ENCODE measurements around the gene MDC1. TPM values are rescaled to one million over a fixed set of nuclear protein-coding genes. Genes with fewer than 3 reads are reported as not detected.
"Not testable (repeated sequence)": the region's sequence is repeated elsewhere in the genome, so short reads cannot be mapped to it uniquely, and the experiment has no call there.

Gene MDC1
- total and polyA plus RNA-seq, 8 donors = 28.2 to 53.6 (median 48.8) TPM

- H3K27ac ChIP-seq = peak overlapping the region in 1 of 2 donors; percentile 10
- intact Hi-C loops (cut with DNase I) = no loop called here
These were observed 8.8 kb upstream of the MDC1 start for GRCh38 chr6:30725713-30726505.

DNA sequence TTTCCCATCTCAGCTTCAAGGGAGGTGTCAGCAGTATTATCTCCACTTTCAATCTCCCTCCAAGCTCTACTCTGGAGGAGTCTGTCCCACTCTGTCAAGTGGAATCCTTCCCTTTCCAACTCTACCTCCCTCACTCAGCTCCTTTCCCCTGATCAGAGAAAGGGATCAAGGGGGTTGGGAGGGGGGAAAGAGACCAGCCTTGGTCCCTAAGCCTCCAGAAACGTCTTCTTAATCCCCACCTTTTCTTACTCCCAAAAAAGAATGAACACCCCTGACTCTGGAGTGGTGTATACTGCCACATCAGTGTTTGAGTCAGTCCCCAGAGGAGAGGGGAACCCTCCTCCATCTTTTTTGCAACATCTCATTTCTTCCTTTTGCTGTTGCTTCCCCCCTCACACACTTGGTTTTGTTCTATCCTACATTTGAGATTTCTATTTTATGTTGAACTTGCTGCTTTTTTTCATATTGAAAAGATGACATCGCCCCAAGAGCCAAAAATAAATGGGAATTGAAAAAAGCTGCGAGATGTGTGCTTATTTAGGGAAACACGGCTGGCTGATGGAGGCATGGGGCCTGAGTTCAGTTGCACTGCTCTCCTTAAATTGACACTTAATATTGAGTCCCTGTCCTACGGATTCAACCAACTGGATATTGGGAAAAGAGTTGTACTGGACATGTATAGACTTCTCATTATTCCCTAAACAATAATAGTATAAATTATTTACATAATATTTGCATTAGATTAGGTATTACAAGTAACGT lies 8.0 kb upstream of the MDC1 start:
- peak overlapping the region in 1 of 2 donors; percentile 10 for H3K27ac ChIP-seq

More at GRCh38 chr6:30725713-30726505, 8.8 kb upstream of the MDC1 start:
- no peaks in the 10 kb centered on the region for H3K27me3 ChIP-seq
- peaks cover 12 to 64% of the 10 kb centered on the region in 2 donors for H3K4me1 ChIP-seq
- H3K4me3 ChIP-seq = no peak overlapping the region
- DNase-seq = no peak
- no peak for ATAC-seq
- peaks cover 8 to 93% of the 10 kb centered on the region in 2 donors for H3K36me3 ChIP-seq
- H3K9me3 ChIP-seq = no peaks in the 10 kb centered on the region
- TF ChIP-seq, protein P1, sequence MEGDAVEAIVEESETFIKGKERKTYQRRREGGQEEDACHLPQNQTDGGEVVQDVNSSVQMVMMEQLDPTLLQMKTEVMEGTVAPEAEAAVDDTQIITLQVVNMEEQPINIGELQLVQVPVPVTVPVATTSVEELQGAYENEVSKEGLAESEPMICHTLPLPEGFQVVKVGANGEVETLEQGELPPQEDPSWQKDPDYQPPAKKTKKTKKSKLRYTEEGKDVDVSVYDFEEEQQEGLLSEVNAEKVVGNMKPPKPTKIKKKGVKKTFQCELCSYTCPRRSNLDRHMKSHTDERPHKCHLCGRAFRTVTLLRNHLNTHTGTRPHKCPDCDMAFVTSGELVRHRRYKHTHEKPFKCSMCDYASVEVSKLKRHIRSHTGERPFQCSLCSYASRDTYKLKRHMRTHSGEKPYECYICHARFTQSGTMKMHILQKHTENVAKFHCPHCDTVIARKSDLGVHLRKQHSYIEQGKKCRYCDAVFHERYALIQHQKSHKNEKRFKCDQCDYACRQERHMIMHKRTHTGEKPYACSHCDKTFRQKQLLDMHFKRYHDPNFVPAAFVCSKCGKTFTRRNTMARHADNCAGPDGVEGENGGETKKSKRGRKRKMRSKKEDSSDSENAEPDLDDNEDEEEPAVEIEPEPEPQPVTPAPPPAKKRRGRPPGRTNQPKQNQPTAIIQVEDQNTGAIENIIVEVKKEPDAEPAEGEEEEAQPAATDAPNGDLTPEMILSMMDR (IDR thresholded peaks at IDR 0.05) = no peak

GRCh38 chr6:30723843-30724741 lies 7.0 kb upstream of the MDC1 start:
- not testable (repeated sequence) for H3K4me3 ChIP-seq, H3K27ac ChIP-seq, H3K9me3 ChIP-seq, DNase-seq, ATAC-seq, H3K27me3 ChIP-seq
- intact Hi-C loops (cut with DNase I) = loop anchor here in 1 of 2 donors (2.0 kb wide), 1 partner anchor 45 kb away; no protein-coding TSS in a partner anchor
- H3K4me1 ChIP-seq = peaks cover 15 to 58% of the 10 kb centered on the region in 2 donors
- H3K36me3 ChIP-seq = peaks cover 8 to 75% of the 10 kb centered on the region in 2 donors

More for the DNA sequence above, 8.0 kb upstream of the MDC1 start:
- H3K4me3 ChIP-seq = no peak overlapping the region
- peaks cover 8 to 85% of the 10 kb centered on the region in 2 donors for H3K36me3 ChIP-seq
- DNase-seq (no peak), ATAC-seq (no peak)
- intact Hi-C loops (cut with DNase I) = no loop called here
- peaks cover 12 to 56% of the 10 kb centered on the region in 2 donors for H3K4me1 ChIP-seq
- H3K27me3 ChIP-seq = no peaks in the 10 kb centered on the region
- no peaks in the 10 kb centered on the region for H3K9me3 ChIP-seq
- TF ChIP-seq, protein P1 (IDR thresholded peaks at IDR 0.05) = no peak

GRCh38 chr6:30723159-30723842 lies 6.2 kb upstream of the MDC1 start:
- not testable (repeated sequence) for H3K27me3 ChIP-seq

DNA sequence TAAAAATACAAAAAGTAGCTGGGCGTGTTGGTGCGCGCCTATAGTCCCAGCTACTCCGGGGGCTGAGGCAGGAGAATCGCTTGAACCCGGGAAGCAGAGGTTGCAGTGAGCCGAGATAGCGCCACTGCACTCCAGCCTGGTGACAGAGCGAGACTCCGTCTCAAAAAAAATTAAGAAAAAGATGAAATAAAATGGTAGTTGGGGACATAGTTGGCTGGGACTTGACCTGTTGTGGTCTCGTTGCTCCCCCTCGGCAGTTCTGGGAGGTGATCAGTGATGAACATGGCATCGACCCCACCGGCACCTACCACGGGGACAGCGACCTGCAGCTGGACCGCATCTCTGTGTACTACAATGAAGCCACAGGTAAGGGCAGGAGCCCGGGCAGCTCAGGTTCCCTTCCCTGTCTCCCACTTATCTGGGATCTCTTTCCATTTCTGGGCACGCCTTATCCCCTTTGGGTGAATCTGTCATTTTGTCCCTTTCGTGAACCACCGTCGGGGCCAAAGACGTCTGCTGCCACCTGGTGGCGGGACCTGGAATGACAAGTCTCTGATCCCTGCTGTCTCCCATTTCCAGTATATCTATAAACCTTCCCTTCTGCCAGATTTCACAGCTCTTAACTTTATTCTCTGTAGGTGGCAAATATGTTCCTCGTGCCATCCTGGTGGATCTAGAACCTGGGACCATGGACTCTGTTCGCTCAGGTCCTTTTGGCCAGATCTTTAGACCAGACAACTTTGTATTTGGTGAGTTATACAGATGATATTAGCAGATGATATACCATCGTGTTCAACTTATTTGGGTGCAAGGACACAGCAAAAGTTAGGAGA lies 5.4 kb upstream of the MDC1 start:
- DNase-seq (peak; percentile 78 to 93 (median 83)), ATAC-seq (peak; percentile 27)
- Histone ChIP-seq H3K36me3 (peaks cover 8 to 59% of the 10 kb centered on the region in 2 donors), H3K4me1 (peaks cover 28 to 66% of the 10 kb centered on the region in 2 donors), H3K4me3 (peak overlapping the region; percentile 80), H3K27ac (peak overlapping the region; percentile 74 to 94), H3K9me3 (no peaks in the 10 kb centered on the region), H3K27me3 (no peaks in the 10 kb centered on the region)
- intact Hi-C loops (cut with DNase I) = loop anchor here in 1 of 2 donors (2.0 kb wide), 1 partner anchor 44 kb away; no protein-coding TSS in a partner anchor
- TF ChIP-seq, protein P1 (IDR thresholded peaks at IDR 0.05) = peak; percentile 91 to 94

More at GRCh38 chr6:30723159-30723842, 6.2 kb upstream of the MDC1 start:
- not testable (repeated sequence) for H3K27ac ChIP-seq, ATAC-seq, H3K9me3 ChIP-seq, DNase-seq
- intact Hi-C loops (cut with DNase I) = loop anchor here in 1 of 2 donors (2.0 kb wide), 1 partner anchor 44 kb away; no protein-coding TSS in a partner anchor
- H3K4me3 ChIP-seq = peak overlapping the region in 1 of 2 donors; percentile 80
- peaks cover 23 to 66% of the 10 kb centered on the region in 2 donors for H3K4me1 ChIP-seq
- H3K36me3 ChIP-seq = peaks cover 8 to 67% of the 10 kb centered on the region in 2 donors

- DNase-seq, H3K27me3 ChIP-seq, ATAC-seq, H3K9me3 ChIP-seq: not testable (repeated sequence)
- intact Hi-C loops (cut with DNase I) = loop anchor here in 1 of 2 donors (2.0 kb wide), 1 partner anchor 43 kb away; no protein-coding TSS in a partner anchor
- Histone ChIP-seq H3K4me1 (peaks cover 28 to 67% of the 10 kb centered on the region in 2 donors), H3K36me3 (peaks cover 8 to 54% of the 10 kb centered on the region in 2 donors), H3K4me3 (peak overlapping the region; percentile 80), H3K27ac (peak overlapping the region; percentile 74 to 94)
These were observed 4.9 kb upstream of the MDC1 start for GRCh38 chr6:30722025-30722279.
